ENCODE measurements around the gene MSANTD7. TPM values are rescaled to one million over a fixed set of nuclear protein-coding genes. Genes with fewer than 3 reads are reported as not detected.

MSANTD7 gene
- total RNA-seq, 1 donor from 2014 or later, result 11.8 TPM

DNA sequence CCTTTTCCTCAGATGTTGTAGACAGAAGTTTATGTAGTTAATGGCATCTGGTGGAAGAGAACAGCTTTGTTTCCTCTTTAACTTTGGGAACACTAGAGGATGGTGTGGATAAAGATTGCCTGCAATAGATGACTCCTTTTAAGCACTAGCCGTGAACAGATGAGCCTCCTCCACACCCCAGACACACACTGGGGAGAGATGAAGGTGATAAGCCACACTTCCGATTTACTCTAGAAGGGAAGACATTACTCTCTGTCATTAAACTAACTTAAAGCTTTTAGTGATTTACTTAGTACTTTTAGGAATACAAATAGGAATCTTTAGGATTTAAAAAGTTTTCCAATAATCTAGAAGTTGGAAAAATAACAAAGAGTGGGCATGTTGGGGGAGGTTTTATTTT lies 6.8 kb downstream of the MSANTD7 start:
- Histone ChIP-seq H3K27ac (no peak overlapping the region), H3K36me3 (peaks cover 0 to 33% of the 10 kb centered on the region in 2 donors), H3K4me3 (no peak overlapping the region), H3K4me1 (peaks cover 2% of the 10 kb centered on the region), H3K9me3 (no peaks in the 10 kb centered on the region), H3K27me3 (no peaks in the 10 kb centered on the region)
- intact Hi-C loops (cut with DNase I), result no loop called here
- no peak for DNase-seq (ENCODE audit: extremely low spot score in 2 of 2)
- TF ChIP-seq, protein P1, sequence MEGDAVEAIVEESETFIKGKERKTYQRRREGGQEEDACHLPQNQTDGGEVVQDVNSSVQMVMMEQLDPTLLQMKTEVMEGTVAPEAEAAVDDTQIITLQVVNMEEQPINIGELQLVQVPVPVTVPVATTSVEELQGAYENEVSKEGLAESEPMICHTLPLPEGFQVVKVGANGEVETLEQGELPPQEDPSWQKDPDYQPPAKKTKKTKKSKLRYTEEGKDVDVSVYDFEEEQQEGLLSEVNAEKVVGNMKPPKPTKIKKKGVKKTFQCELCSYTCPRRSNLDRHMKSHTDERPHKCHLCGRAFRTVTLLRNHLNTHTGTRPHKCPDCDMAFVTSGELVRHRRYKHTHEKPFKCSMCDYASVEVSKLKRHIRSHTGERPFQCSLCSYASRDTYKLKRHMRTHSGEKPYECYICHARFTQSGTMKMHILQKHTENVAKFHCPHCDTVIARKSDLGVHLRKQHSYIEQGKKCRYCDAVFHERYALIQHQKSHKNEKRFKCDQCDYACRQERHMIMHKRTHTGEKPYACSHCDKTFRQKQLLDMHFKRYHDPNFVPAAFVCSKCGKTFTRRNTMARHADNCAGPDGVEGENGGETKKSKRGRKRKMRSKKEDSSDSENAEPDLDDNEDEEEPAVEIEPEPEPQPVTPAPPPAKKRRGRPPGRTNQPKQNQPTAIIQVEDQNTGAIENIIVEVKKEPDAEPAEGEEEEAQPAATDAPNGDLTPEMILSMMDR (IDR thresholded peaks at IDR 0.05), result no peak
- TF ChIP-seq POLR2A (IDR thresholded peaks at IDR 0.05) (no peak), POLR2AphosphoS5 (IDR thresholded peaks at IDR 0.05; ENCODE audit: insufficient read depth in 1 of 2, low read depth in 1 of 2) (no peak)

DNA sequence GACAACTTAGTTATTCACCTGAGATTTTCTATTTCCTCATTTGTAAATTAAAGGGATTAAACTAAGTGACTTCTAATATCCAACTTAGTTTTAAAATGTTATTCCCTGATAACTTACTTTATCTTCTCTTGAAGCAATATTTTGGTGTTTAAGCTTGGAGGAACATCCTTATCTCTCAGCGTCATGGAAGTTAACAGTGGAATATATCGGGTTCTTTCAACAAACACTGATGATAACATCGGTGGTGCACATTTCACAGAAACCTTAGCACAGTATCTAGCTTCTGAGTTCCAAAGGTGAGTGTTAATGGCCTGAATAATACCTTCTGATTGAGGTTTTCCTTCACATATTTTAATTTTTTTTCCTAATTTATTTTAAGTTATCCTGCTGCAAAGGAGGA lies 14.1 kb downstream of the MSANTD7 start:
- H3K27ac ChIP-seq, result no peak overlapping the region
- H3K4me1 ChIP-seq, result no peaks in the 10 kb centered on the region
- DNase-seq (ENCODE audit: extremely low spot score in 2 of 2), result no peak
- TF ChIP-seq, protein P1 (IDR thresholded peaks at IDR 0.05), result no peak
- TF ChIP-seq POLR2A (IDR thresholded peaks at IDR 0.05) (no peak), POLR2AphosphoS5 (IDR thresholded peaks at IDR 0.05; ENCODE audit: insufficient read depth in 1 of 2, low read depth in 1 of 2) (no peak)
- no peaks in the 10 kb centered on the region for H3K9me3 ChIP-seq
- peaks cover 0 to 33% of the 10 kb centered on the region in 2 donors for H3K36me3 ChIP-seq
- no peaks in the 10 kb centered on the region for H3K27me3 ChIP-seq
- intact Hi-C loops (cut with DNase I), result no loop called here
- H3K4me3 ChIP-seq, result no peak overlapping the region

DNA sequence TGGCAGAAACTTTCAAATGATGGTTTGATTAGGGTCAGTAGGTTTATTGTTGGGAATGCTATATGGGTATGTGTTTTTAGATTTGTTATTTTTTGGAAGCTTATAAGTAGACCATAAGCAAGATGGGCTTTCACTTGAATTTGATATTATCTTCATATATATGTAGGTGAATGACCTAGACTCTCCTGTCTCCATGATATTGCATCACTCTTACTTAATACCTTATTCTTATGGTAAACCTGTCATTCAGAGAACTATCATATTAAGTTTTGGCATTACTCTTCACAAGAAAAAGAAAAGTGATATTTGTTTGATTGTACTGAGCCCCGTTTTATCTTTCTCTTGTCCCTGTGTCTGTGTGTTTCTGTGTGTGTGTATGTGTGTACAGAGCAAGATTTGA lies 17.3 kb downstream of the MSANTD7 start:
- no peaks in the 10 kb centered on the region for H3K4me1 ChIP-seq

DNA sequence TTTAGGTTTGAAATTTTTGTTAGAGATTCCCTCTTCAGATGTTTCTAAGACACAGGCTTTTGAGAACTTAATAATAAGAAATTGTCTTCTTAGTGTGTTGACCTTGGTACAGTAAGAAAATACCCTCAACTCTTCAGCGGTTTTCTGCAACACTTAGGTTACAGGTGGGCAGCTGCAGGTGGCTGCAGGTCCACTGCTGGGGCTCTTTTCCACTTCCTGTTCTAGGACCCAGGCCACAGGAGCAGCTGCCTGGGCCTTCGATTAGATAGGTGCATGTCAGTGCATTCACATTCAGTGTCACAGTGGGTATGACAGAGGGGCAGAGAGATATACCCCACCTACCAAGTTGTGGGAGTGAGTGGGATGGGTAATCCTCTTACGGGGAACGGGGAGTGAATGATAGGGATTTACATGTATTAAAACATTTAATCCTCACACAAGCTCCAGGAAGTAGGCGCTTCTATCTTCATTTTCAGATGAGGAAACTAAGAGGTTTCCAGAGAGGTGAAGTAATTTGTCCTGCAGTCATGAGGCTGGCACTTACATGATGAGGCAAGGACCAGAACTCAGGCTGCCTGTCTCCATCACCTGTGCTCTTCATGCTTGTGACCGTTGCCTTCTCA lies 20.3 kb downstream of the MSANTD7 start:
- Histone ChIP-seq H3K4me3 (no peak overlapping the region), H3K27me3 (no peaks in the 10 kb centered on the region), H3K9me3 (no peaks in the 10 kb centered on the region), H3K36me3 (peaks cover 0 to 9% of the 10 kb centered on the region in 2 donors), H3K4me1 (no peaks in the 10 kb centered on the region), H3K27ac (no peak overlapping the region)
- no peak for DNase-seq (ENCODE audit: extremely low spot score in 2 of 2)
- intact Hi-C loops (cut with DNase I), result no loop called here
- no peak for TF ChIP-seq POLR2A (IDR thresholded peaks at IDR 0.05)
- TF ChIP-seq, protein P1 (IDR thresholded peaks at IDR 0.05), result no peak
- no peak for TF ChIP-seq POLR2AphosphoS5 (IDR thresholded peaks at IDR 0.05; ENCODE audit: insufficient read depth in 1 of 2, low read depth in 1 of 2)

More for the DNA sequence above, 17.3 kb downstream of the MSANTD7 start:
- no peak for DNase-seq (ENCODE audit: extremely low spot score in 2 of 2)
- no peaks in the 10 kb centered on the region for H3K27me3 ChIP-seq
- TF ChIP-seq POLR2AphosphoS5 (IDR thresholded peaks at IDR 0.05; ENCODE audit: insufficient read depth in 1 of 2, low read depth in 1 of 2) (no peak), POLR2A (IDR thresholded peaks at IDR 0.05) (no peak)
- TF ChIP-seq, protein P1 (IDR thresholded peaks at IDR 0.05), result no peak
- H3K36me3 ChIP-seq, result peaks cover 0 to 23% of the 10 kb centered on the region in 2 donors
- no peak overlapping the region for H3K4me3 ChIP-seq
- no peaks in the 10 kb centered on the region for H3K9me3 ChIP-seq
- no peak overlapping the region for H3K27ac ChIP-seq
- intact Hi-C loops (cut with DNase I), result no loop called here

DNA sequence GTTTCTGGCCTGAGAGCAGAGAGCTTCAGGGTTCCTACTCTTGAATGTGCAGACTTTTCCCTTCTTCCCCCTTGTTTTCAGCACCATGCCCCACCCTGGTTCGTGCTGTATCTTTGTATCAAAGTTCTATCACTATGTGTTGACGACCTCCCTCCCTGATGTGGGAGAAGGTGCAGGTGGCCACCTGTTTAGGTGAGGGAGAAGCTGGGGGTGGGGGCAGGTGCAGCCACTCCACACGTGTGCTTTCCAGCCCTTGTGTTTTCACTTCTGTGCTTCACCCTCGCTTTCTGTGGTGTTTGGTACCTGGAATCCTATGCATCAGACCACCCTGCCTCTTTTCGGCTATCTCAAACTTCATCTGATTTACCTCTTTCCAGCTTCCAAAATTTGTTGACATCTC lies 20.9 kb downstream of the MSANTD7 start:
- Histone ChIP-seq H3K27ac (no peak overlapping the region), H3K36me3 (peaks cover 0 to 3% of the 10 kb centered on the region in 2 donors), H3K27me3 (no peaks in the 10 kb centered on the region), H3K9me3 (no peaks in the 10 kb centered on the region), H3K4me3 (no peak overlapping the region), H3K4me1 (no peaks in the 10 kb centered on the region)
- DNase-seq (ENCODE audit: extremely low spot score in 2 of 2), result no peak
- no peak for TF ChIP-seq POLR2AphosphoS5 (IDR thresholded peaks at IDR 0.05; ENCODE audit: insufficient read depth in 1 of 2, low read depth in 1 of 2)
- no peak for TF ChIP-seq POLR2A (IDR thresholded peaks at IDR 0.05)
- TF ChIP-seq, protein P1 (IDR thresholded peaks at IDR 0.05), result no peak
- intact Hi-C loops (cut with DNase I), result no loop called here
